ENCODE data around the gene RHOBTB1. TPM values are rescaled to one million over a fixed set of nuclear protein-coding genes. Genes with fewer than 3 reads are reported as not detected.
A peak's percentile ranks its signal among the peaks of the same experiment; 100 is the strongest.

RHOBTB1 gene
- polyA plus RNA-seq, 4 donors, result 2.0 to 30.0 (median 5.0) TPM

DNA sequence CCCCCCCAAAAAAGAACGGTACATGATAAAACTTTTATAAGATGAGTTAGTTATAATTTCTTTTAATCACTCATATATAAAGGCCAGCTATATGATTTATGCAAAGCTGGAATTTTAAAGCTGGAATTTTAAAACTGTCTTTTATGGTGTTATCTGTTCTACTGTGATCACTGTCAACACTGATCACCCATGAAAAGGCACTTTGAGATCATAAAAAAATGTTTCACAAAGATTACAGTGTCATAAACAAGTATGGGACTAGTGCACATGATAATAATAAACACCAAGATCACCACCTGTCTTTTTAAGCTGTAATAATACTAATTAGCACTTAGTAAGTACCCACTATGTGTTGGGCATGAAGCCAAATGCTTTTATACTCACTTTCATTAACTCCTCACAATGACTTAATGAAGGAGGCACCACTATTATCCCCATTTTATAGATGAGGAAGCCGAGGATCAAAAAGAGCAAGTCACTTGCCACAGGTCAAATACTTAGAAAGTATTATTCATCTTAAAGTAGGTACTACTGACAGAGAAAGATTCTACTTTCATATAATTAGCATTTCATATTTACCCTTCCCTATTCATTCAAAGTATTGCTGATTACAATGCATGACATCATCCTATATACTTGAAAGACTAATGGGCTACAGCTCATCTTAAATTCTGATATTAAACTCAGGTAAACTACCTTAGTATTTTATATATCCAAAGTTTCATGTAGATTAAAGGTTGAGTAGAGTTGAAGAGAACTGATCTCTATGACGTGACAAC lies 8.3 kb upstream of the RHOBTB1 start:
- DNase-seq (peak; percentile 37 to 71), FAIRE-seq (no peak)
- Histone ChIP-seq H3K27ac (ENCODE audit: low read depth in 1 of 3, low read length in 2 of 3) (peak overlapping the region; percentile 11 to 62 (median 18)), H3K36me3 (ENCODE audit: control insufficient read depth in 3 of 3, insufficient read depth in 2 of 3, low read depth in 1 of 3, low read length in 3 of 3) (no peaks in the 10 kb centered on the region), H3K9me3 (ENCODE audit: control insufficient read depth in 2 of 2, insufficient read depth in 1 of 2, low read depth in 1 of 2, low read length in 1 of 2) (no peaks in the 10 kb centered on the region), H3K4me1 (ENCODE audit: control insufficient read depth in 3 of 3, insufficient read depth in 2 of 3, low read depth in 1 of 3, low read length in 2 of 3) (peaks cover 0 to 17% (median 0%) of the 10 kb centered on the region in 3 donors), H3K27me3 (ENCODE audit: control insufficient read depth in 3 of 3, insufficient read depth in 3 of 3, low read length in 3 of 3) (no peaks in the 10 kb centered on the region), H3K4me3 (ENCODE audit: low read depth in 1 of 3, low read length in 3 of 3) (no peak overlapping the region)
- WGBS, 3 donors, result 24 to 68% (median 32%) methylated on average over 3 of the region's 3 CpGs

DNA sequence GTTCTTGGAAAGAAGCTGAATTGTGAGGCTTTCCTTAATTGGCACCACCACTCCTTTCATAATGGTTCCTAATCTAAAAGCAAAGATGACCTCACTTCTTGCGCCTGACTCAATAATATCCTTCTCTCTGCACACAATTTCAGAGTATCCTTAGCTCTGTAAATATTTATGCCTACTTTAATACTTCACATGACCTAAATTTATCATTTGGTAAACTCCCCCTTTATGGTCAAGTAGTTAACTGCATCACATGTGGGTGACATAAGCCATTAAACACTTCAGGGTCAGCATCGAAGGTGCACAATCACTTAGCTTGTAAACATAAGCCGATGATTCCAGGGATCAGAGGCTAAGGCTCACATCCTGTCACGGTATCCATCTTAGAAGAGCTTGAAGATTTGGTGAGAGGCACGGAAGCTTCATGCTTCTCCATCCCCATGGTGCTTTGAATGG lies 7.3 kb upstream of the RHOBTB1 start:
- Histone ChIP-seq H3K27ac (ENCODE audit: low read depth in 1 of 3, low read length in 2 of 3) (peak overlapping the region in 1 of 3 donors; percentile 62), H3K9me3 (ENCODE audit: control insufficient read depth in 2 of 2, insufficient read depth in 1 of 2, low read depth in 1 of 2, low read length in 1 of 2) (no peaks in the 10 kb centered on the region), H3K36me3 (ENCODE audit: control insufficient read depth in 3 of 3, insufficient read depth in 2 of 3, low read depth in 1 of 3, low read length in 3 of 3) (no peaks in the 10 kb centered on the region), H3K4me1 (ENCODE audit: control insufficient read depth in 3 of 3, insufficient read depth in 2 of 3, low read depth in 1 of 3, low read length in 2 of 3) (peaks cover 0 to 17% (median 0%) of the 10 kb centered on the region in 3 donors), H3K27me3 (ENCODE audit: control insufficient read depth in 3 of 3, insufficient read depth in 3 of 3, low read length in 3 of 3) (no peaks in the 10 kb centered on the region), H3K4me3 (ENCODE audit: low read depth in 1 of 3, low read length in 3 of 3) (no peak overlapping the region)
- DNase-seq (peak in 1 of 2 donors; percentile 83), FAIRE-seq (no peak)
- WGBS, 3 donors, result 48 to 63% (median 62%) methylated on average over 5 of the region's 5 CpGs

DNA sequence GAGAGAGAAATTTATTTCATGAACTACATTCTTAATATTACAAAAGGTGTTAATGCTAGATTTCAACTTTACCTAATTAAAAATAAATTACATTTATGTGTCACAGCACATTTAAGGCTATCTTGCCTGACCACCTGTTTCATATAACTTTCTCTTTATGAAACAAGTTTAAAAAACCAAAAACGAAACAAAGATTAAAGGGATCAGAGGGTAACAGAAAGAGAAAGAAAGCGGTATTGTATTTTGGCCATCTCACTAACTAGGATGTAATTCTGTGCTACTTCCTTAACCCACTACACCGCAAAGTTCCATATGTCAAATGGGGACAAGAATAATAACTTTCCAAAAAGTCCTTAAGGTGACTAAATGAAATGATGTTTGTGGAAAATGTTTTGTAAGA lies 6.3 kb upstream of the RHOBTB1 start:
- no peaks in the 10 kb centered on the region for H3K27me3 ChIP-seq (ENCODE audit: control insufficient read depth in 3 of 3, insufficient read depth in 3 of 3, low read length in 3 of 3)
- no peak for FAIRE-seq
- 16 to 45% (median 22%) methylated on average over 3 of the region's 3 CpGs for WGBS, 3 donors
- H3K36me3 ChIP-seq (ENCODE audit: control insufficient read depth in 3 of 3, insufficient read depth in 2 of 3, low read depth in 1 of 3, low read length in 3 of 3), result no peaks in the 10 kb centered on the region
- DNase-seq, result no peak
- no peaks in the 10 kb centered on the region for H3K9me3 ChIP-seq (ENCODE audit: control insufficient read depth in 2 of 2, insufficient read depth in 1 of 2, low read depth in 1 of 2, low read length in 1 of 2)
- peaks cover 0 to 17% (median 0%) of the 10 kb centered on the region in 3 donors for H3K4me1 ChIP-seq (ENCODE audit: control insufficient read depth in 3 of 3, insufficient read depth in 2 of 3, low read depth in 1 of 3, low read length in 2 of 3)
- H3K27ac ChIP-seq (ENCODE audit: low read depth in 1 of 3, low read length in 2 of 3), result no peak overlapping the region
- no peak overlapping the region for H3K4me3 ChIP-seq (ENCODE audit: low read depth in 1 of 3, low read length in 3 of 3)

DNA sequence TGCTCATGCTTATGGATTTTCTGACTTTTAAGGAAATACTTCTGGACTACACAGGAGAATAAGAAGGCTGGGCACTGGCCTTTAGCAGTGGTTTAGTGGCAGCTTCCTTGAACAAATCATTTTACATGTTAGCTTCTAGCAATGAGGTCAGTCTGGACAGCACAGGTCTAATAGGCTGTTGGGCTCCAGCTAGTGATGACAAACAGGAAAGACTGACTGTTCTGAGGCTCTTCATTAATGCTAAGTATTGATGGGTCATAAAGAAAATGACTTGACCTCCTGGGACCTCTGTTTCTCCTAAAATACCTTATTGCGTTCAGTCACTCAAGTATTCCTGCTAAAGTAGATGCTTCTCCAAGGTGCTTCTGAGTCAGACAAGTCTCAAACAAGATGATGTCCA lies 4.9 kb upstream of the RHOBTB1 start:
- peaks cover 0 to 22% (median 5%) of the 10 kb centered on the region in 3 donors for H3K4me1 ChIP-seq (ENCODE audit: control insufficient read depth in 3 of 3, insufficient read depth in 2 of 3, low read depth in 1 of 3, low read length in 2 of 3)
- H3K27ac ChIP-seq (ENCODE audit: low read depth in 1 of 3, low read length in 2 of 3), result no peak overlapping the region
- H3K27me3 ChIP-seq (ENCODE audit: control insufficient read depth in 3 of 3, insufficient read depth in 3 of 3, low read length in 3 of 3), result no peaks in the 10 kb centered on the region
- DNase-seq (no peak), FAIRE-seq (no peak)
- 91 to 96% (median 95%) methylated on average over 1 of the region's 1 CpG for WGBS, 3 donors
- no peaks in the 10 kb centered on the region for H3K36me3 ChIP-seq (ENCODE audit: control insufficient read depth in 3 of 3, insufficient read depth in 2 of 3, low read depth in 1 of 3, low read length in 3 of 3)
- H3K9me3 ChIP-seq (ENCODE audit: control insufficient read depth in 2 of 2, insufficient read depth in 1 of 2, low read depth in 1 of 2, low read length in 1 of 2), result no peaks in the 10 kb centered on the region
- H3K4me3 ChIP-seq (ENCODE audit: low read depth in 1 of 3, low read length in 3 of 3), result no peak overlapping the region

DNA sequence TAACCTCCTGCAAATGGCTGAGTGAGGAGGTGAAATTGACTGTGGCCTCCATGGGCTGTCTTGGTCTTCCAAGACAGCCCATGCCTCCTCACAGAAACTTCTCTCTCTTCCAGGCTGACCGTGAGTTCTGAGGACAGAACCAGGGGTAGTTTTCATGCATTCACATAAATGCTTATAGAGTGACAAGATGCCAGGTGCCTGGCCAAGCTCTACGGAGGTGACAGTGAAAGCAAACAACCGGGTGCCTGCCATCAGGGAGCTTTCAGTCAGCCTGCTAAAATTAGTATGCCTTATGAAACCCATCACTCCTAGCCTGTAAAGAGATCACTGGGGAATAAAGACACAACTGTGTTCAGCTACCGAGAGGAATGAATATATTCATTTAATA lies 919 bp upstream of the RHOBTB1 start:
- no peak for DNase-seq
- Histone ChIP-seq H3K9me3 (ENCODE audit: control insufficient read depth in 2 of 2, insufficient read depth in 1 of 2, low read depth in 1 of 2, low read length in 1 of 2) (no peaks in the 10 kb centered on the region), H3K36me3 (ENCODE audit: control insufficient read depth in 3 of 3, insufficient read depth in 2 of 3, low read depth in 1 of 3, low read length in 3 of 3) (no peaks in the 10 kb centered on the region), H3K4me1 (ENCODE audit: control insufficient read depth in 3 of 3, insufficient read depth in 2 of 3, low read depth in 1 of 3, low read length in 2 of 3) (peaks cover 0 to 8% (median 5%) of the 10 kb centered on the region in 3 donors), H3K27ac (ENCODE audit: low read depth in 1 of 3, low read length in 2 of 3) (peak overlapping the region; percentile 76 to 96 (median 94)), H3K4me3 (ENCODE audit: low read depth in 1 of 3, low read length in 3 of 3) (peak overlapping the region; percentile 56 to 91 (median 75)), H3K27me3 (ENCODE audit: control insufficient read depth in 3 of 3, insufficient read depth in 3 of 3, low read length in 3 of 3) (no peaks in the 10 kb centered on the region)
- FAIRE-seq, result no peak
- 40 to 47% (median 46%) methylated on average over 4 of the region's 4 CpGs for WGBS, 3 donors

DNA sequence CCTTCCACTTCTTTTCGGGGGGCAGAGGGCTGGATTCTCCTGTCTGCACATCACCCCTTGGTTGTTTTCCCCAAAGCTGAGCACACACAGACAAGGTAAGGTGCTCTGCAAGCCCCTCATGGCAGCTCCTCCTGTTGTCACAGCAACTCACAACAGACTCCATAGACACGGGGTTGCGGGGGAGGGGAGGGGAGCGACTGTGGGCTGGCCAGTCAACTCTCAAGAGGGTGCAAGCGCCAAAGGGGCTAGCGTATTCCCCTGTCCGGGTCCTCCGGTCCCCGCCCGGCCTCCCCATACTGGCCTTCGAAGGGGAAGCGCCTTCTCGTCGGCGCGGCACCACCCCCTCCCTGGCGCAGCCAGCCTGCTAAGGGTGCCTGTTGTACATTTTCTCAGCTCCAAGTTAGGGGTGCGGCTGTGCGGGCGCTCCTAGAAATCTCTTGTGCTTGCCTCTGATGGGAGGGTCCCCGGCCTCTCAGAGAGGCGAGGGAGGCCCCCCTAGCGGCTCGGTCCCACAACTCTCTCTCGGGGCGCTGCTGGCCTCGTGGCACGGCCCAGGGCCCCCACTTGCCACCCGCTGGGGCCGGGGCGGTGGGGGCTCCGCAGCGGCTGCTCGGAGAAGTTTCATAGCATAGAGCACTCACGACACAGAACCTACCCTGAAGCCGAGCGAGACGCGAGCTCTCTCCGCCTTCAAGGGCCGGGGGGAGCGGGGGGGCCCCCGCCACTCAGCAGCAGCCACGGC lies 498 bp downstream of the RHOBTB1 start:
- no peaks in the 10 kb centered on the region for H3K27me3 ChIP-seq (ENCODE audit: control insufficient read depth in 3 of 3, insufficient read depth in 3 of 3, low read length in 3 of 3)
- WGBS, 3 donors, result 0 to 1% (median 1%) methylated on average over 32 to 44 of the region's 44 CpGs
- H3K4me3 ChIP-seq (ENCODE audit: low read depth in 1 of 3, low read length in 3 of 3), result peak overlapping the region; percentile 56 to 91 (median 75)
- H3K4me1 ChIP-seq (ENCODE audit: control insufficient read depth in 3 of 3, insufficient read depth in 2 of 3, low read depth in 1 of 3, low read length in 2 of 3), result peaks cover 0 to 8% (median 5%) of the 10 kb centered on the region in 3 donors
- DNase-seq (peak; percentile 58 to 86), FAIRE-seq (no peak)
- no peaks in the 10 kb centered on the region for H3K9me3 ChIP-seq (ENCODE audit: control insufficient read depth in 2 of 2, insufficient read depth in 1 of 2, low read depth in 1 of 2, low read length in 1 of 2)
- no peaks in the 10 kb centered on the region for H3K36me3 ChIP-seq (ENCODE audit: control insufficient read depth in 3 of 3, insufficient read depth in 2 of 3, low read depth in 1 of 3, low read length in 3 of 3)
- H3K27ac ChIP-seq (ENCODE audit: low read depth in 1 of 3, low read length in 2 of 3), result peak overlapping the region; percentile 76 to 96 (median 94)

DNA sequence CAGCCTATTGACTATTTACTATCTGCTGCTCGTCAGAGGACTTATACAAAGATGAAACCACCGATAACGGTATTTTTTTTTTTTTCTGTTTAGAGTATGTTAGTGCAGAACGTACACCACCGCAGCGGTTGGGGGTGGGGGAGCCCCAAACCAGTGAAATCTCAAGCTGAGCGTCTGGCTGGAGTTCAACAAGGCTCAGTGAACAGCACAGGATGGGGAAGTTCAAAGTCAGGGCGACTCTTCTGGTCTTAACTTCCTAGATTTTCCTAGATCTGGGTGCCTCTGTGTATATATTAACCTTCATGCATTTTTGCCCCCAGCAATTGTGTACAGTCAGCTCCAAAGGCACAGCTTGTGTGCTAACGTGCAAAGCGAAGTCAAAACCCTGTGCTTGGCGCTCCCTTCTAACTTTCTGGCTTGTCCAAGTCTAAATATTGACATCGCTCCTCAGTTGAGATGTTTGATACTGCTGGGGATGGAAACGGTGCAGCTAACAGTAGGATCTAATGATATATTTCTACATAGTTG lies 1.1 kb downstream of the RHOBTB1 start:
- 0 to 2% (median 1%) methylated on average over 13 of the region's 13 CpGs for WGBS, 3 donors
- Histone ChIP-seq H3K36me3 (ENCODE audit: control insufficient read depth in 3 of 3, insufficient read depth in 2 of 3, low read depth in 1 of 3, low read length in 3 of 3) (no peaks in the 10 kb centered on the region), H3K4me1 (ENCODE audit: control insufficient read depth in 3 of 3, insufficient read depth in 2 of 3, low read depth in 1 of 3, low read length in 2 of 3) (peaks cover 0 to 11% (median 5%) of the 10 kb centered on the region in 3 donors), H3K27ac (ENCODE audit: low read depth in 1 of 3, low read length in 2 of 3) (peak overlapping the region; percentile 76 to 96 (median 94)), H3K9me3 (ENCODE audit: control insufficient read depth in 2 of 2, insufficient read depth in 1 of 2, low read depth in 1 of 2, low read length in 1 of 2) (no peaks in the 10 kb centered on the region), H3K27me3 (ENCODE audit: control insufficient read depth in 3 of 3, insufficient read depth in 3 of 3, low read length in 3 of 3) (no peaks in the 10 kb centered on the region), H3K4me3 (ENCODE audit: low read depth in 1 of 3, low read length in 3 of 3) (peak overlapping the region; percentile 56 to 91 (median 75))
- FAIRE-seq, result no peak
- peak; percentile 32 to 63 for DNase-seq

DNA sequence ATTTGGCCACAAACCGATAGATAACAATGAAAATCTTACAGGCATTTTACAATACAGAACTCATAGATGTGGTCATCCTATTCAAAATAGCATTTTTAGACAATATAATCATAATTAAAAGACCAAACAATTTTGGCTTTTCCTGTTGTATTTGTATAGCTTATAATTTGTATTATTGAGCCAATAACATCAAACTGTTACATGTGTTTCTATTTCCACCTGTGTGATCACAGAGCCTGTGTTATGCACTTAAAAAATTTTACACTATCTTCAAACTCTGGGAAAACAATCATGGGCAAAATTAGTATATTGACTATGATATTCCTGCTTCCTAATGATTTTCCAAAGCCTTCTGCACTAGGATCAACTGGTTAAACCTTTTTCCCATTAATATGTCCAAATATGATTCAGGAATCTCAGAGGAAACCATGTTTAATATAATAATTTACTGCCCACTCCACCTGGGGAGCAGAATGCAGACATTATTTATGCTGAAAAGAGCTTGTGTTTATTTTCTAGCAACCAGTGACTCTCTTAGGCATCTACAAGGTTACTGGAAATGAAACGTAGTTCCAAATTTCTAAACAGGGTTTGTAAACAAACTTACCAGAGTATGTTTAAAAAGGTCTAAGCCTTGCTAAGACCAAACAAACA lies 1.7 kb downstream of the RHOBTB1 start:
- Histone ChIP-seq H3K36me3 (ENCODE audit: control insufficient read depth in 3 of 3, insufficient read depth in 2 of 3, low read depth in 1 of 3, low read length in 3 of 3) (no peaks in the 10 kb centered on the region), H3K4me3 (ENCODE audit: low read depth in 1 of 3, low read length in 3 of 3) (peak overlapping the region in 2 of 3 donors; percentile 75 to 91), H3K4me1 (ENCODE audit: control insufficient read depth in 3 of 3, insufficient read depth in 2 of 3, low read depth in 1 of 3, low read length in 2 of 3) (peaks cover 0 to 11% (median 5%) of the 10 kb centered on the region in 3 donors), H3K9me3 (ENCODE audit: control insufficient read depth in 2 of 2, insufficient read depth in 1 of 2, low read depth in 1 of 2, low read length in 1 of 2) (no peaks in the 10 kb centered on the region), H3K27me3 (ENCODE audit: control insufficient read depth in 3 of 3, insufficient read depth in 3 of 3, low read length in 3 of 3) (no peaks in the 10 kb centered on the region), H3K27ac (ENCODE audit: low read depth in 1 of 3, low read length in 2 of 3) (peak overlapping the region in 1 of 3 donors; percentile 94)
- WGBS, 3 donors, result 33 to 42% (median 33%) methylated on average over 2 of the region's 2 CpGs
- no peak for DNase-seq
- FAIRE-seq, result no peak

All from small intestine (tissue), 7 donors.